IPS DF 19.7 (cell line): ENCODE measurements around the gene KCNN4.

Source experiments
- DNase-seq: peaks from one replicate; pipeline ENCODE4 v3.0.0-alpha.2; 2013; ENCODE audit warnings: low read depth, low spot score

The KCNN4 gene

GRCh38 chr19:43748685-43749084, 32.1 kb downstream of the KCNN4 start:
- DNase-seq: no peak

DNA sequence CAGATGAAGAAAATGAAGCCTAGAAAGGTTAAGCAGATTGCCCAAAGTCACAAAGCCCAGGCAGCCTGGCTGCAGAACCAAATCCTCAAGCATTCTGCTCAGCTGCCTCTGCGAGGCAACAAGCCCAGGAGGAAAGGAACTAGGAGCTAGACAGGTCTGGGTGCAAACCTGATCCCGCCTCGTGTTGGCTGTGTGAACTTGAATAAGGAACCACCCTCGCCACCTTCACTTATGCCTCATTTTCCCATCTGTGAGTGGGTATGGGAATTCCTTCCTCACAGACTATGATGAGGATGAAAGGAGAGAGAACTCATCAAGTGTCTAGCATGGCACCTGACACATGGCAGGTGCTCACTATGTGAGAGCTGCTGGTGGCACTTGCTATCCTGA, 32.6 kb downstream of the KCNN4 start:
- no peak for DNase-seq

GRCh38 chr19:43747557-43748204, 33.1 kb downstream of the KCNN4 start:
- no peak for DNase-seq

GRCh38 chr19:43743059-43743458, 37.7 kb downstream of the KCNN4 start:
- DNase-seq: no peak

DNA sequence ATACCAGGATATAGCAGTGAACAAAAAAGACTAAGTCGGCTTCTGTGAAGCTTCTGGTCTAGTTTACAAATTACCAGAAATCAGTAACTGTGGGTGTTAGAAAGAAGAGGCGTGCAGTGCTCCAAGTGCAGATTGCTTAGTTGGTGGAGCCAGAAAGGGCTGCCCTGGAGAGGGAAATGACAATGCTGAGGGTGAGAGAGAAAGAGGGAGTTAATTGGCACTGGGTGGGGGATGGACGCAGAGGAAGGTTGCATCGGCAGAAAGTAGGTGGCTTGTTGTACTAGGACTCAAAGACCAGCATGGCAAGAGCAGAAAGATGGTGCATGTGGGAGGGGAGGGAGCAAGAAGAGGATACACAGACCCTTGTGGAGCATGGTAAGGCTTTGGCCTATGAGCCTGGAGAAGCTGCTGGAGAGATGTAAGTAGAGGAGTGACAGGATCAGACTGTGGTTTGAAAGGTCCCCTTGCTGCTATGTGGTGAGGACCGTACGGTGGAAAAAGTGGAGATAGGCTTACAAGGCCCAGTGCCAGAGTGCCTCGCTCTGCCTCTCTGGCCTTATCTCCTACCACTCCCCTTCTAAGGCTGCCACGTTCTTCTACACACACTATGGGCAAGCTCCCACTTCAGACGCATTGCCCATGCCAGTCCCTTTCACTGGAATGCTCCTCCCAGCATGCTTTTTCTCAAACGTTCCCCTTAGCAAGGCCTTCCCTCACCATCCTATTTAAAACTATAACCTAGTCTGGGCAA, 39.5 kb downstream of the KCNN4 start:
- no peak for DNase-seq

- DNase-seq: no peak
Measured at GRCh38 chr19:43739439-43740235, 41.1 kb downstream of the KCNN4 start.

DNA sequence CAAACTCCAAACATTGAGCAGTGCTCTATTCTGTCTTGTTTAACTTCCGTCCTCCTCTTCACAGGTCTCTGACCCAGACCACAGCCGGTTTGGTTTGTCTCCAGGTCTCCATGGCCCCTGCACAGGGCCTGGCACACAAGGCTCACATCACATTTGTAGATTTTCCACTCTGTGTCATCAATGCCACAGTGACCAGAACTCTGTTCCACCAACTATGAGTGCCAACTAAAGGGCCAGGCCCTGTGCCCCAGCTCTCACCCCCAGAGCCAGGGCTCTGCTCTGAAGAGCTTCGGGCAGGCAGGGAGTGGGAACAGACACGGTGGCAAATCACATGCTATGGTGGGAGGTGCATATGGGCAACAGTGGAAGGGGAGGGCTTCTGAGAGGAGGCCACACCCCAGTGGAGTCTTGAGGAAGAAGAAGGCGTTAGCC, 42.0 kb downstream of the KCNN4 start:
- no peak for DNase-seq

- no peak for DNase-seq
Measured at GRCh38 chr19:43735957-43736356, 44.8 kb downstream of the KCNN4 start.

GRCh38 chr19:43735013-43735412, 45.8 kb downstream of the KCNN4 start:
- DNase-seq: no peak

DNA sequence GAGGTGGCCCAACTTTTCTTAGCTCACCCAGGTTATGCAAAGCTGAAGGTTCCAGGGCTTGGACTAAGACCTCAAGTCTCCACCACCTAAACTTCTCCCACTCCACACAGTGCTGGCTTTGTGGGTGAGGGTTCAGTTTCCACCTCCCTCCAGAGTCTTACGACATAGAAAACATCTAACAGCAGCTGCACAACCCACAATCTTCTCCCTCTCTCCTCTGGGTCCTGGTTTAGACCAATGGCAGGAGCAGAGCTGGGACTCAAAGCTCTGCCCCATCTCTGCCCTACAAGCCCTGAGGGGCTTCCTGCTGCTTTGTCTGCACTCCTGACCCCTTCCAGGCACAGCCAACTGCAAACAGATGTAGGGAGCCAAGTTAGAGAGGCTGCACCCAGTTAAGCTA, 48.9 kb downstream of the KCNN4 start:
- DNase-seq: no peak

GRCh38 chr19:43731346-43731745, 49.4 kb downstream of the KCNN4 start:
- no peak for DNase-seq

- DNase-seq: no peak
Measured at GRCh38 chr19:43729919-43730318, 50.9 kb downstream of the KCNN4 start.

- no peak for DNase-seq
Measured at GRCh38 chr19:43727593-43727853, 53.2 kb downstream of the KCNN4 start.

GRCh38 chr19:43726736-43727592, 53.8 kb downstream of the KCNN4 start:
- no peak for DNase-seq

GRCh38 chr19:43725468-43725867, 55.3 kb downstream of the KCNN4 start:
- DNase-seq: no peak

DNA sequence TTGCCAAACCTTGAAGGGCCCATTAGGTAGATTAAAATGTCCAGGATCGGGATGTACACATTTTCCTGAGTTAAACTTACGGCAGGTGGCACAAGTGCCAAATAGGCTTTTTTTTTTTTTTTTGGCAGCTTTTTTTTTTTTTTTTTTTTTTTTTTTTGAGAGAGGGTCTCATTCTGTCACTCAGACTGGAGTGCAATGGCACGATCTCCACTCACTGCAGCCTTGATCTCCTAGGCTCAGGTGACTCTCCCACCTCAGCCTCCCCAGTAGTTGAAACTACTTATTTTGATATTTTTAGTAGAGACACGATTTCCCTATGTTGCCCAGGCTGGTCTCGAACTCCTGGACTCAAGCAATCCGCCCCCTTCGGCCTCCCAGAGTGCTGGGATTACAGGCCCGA, 55.9 kb downstream of the KCNN4 start:
- DNase-seq: no peak

- no peak for DNase-seq
Measured at GRCh38 chr19:43723588-43723987, 57.2 kb downstream of the KCNN4 start.

DNA sequence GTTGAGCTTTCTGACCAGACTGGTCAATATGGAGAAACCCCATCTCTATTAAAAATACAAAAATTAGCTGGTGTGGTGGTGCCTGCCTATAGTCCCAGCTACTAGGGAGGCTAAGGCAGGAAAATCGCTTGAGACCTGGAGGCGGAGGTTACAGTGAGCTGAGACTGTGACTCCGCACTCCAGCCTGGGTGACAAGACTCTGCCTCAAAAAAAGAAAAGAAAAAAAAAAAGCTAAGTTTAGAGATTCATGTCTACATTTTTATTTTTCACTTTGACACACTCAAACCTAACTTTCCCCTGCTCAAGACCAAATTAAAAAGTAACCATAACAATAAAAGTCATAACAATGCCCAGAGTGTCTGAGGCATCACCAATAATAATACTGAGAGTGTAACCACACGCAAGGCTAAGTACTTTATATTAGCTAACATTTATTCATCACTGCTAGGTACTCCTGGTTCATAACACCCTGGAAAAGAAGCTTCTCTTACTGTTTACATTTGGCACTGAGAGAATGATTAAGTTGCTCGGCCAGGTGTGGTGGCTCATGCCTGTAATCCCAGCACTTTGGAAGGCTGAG, 59.2 kb downstream of the KCNN4 start:
- DNase-seq: no peak

- no peak for DNase-seq
Measured at GRCh38 chr19:43720936-43721335, 59.8 kb downstream of the KCNN4 start.

DNA sequence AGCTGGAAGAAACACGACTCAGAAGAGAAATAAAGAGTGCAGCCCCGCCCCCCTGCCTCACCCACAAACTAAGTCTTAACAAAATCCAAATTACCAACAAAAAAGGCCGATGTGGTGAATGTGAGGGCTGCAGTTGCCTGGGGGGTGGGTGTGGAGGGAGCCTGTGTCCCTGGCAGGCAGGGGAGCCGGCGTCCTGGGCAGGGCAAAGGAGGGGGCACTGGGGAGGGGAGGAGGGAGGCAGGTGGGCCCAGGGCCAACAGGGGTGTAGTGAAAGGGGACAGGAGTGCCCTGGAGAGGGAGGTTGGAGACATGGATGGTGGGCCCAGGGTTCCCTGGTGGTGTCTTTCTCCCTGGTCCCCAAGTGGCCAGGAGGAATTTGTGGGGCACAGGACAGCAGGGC, 60.9 kb downstream of the KCNN4 start:
- no peak for DNase-seq

- no peak for DNase-seq
Measured at GRCh38 chr19:43719378-43719868, 61.4 kb downstream of the KCNN4 start.
